ENCODE measurements around the gene SIL1.

Gene SIL1

DNA sequence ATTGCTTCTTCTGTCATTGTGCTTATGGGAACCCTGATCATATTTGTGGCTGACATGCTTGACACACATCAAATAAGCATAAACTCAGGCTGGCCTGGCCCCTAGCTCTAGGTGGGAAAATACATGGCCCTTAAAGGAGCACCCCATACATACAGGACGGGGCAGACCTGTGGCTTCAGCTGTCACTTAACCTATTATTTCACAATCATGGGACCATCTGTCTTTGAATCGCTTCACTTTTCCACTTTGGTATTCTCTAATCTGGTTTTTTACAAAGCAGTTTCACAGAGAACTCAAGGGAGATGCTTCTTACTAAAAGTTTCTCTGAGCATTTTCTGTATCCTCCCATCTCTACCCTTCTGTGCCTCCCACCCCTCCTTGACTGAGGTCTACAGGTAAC lies 288.4 kb downstream of the SIL1 start:
- Histone ChIP-seq H3K9me3 (ENCODE audit: control extremely low read depth in 1 of 5, control insufficient read depth in 4 of 5, insufficient read depth in 2 of 5, low read depth in 1 of 5, low read length in 4 of 5) (peaks cover 0 to 4% (median 0%) of the 10 kb centered on the region in 5 experiments), H3K4me1 (ENCODE audit: control extremely low read depth in 1 of 4, control insufficient read depth in 4 of 4, insufficient read depth in 4 of 4, low read length in 3 of 4) (peaks cover 0 to 4% (median 0%) of the 10 kb centered on the region in 4 experiments), H3K27ac (ENCODE audit: insufficient read depth in 1 of 2, low read depth in 1 of 2, low read length in 2 of 2, poor library complexity in 1 of 2, severe bottlenecking in 2 of 2) (no peak overlapping the region), H3K27me3 (replicated peaks in 2 of 5; ENCODE audit: control insufficient read depth in 4 of 5, insufficient read depth in 5 of 5, low read length in 4 of 5) (no peaks in the 10 kb centered on the region), H3K4me3 (ENCODE audit: control insufficient read depth in 1 of 7, extremely low read depth in 1 of 7, insufficient read depth in 4 of 7, low read depth in 2 of 7, low read length in 6 of 7) (no peak overlapping the region), H3K36me3 (ENCODE audit: control insufficient read depth in 4 of 4, insufficient read depth in 4 of 4, low read length in 3 of 4) (peaks cover 3 to 28% (median 13%) of the 10 kb centered on the region in 4 experiments)
- DNase-seq = no peak
- ChIA-PET POLR2A (interaction anchor here (0.6 kb wide), 1 partner anchor 31 kb away, joined by 3 read pairs; no protein-coding TSS in a partner anchor), CTCF (no interaction called here)
- WGBS (ENCODE audit: insufficient coverage) = 93% methylated on average over 2 of the region's 2 CpGs

DNA sequence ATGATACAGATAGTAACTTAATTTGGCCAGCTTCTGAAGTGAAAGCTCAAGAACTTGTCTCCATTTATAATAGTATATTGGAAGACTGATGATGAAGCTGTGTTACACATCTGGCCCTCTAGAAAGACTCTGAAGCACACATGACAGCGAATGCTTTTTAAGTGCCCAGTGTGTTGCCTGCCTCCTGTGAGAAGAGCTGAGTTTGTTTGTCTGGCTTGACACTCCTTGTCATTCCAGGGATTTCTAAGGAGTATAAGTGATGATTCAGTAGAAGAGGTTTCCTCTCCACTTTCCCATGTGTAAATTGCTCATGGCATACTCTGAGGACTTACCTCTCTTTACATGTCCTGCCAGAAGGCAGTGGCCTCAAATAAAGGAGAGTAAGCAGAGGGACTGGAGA lies 292.6 kb downstream of the SIL1 start:
- no peaks in the 10 kb centered on the region for H3K27me3 ChIP-seq (replicated peaks in 2 of 5; ENCODE audit: control insufficient read depth in 4 of 5, insufficient read depth in 5 of 5, low read length in 4 of 5)
- no peak for DNase-seq
- no peak overlapping the region for H3K4me3 ChIP-seq (ENCODE audit: control insufficient read depth in 1 of 7, extremely low read depth in 1 of 7, insufficient read depth in 4 of 7, low read depth in 2 of 7, low read length in 6 of 7)
- ChIA-PET CTCF (interaction anchor here (0.9 kb wide), 1 partner anchor 19 kb away, joined by 3 read pairs; no protein-coding TSS in a partner anchor), POLR2A (no interaction called here)
- peaks cover 0 to 2% (median 0%) of the 10 kb centered on the region in 5 experiments for H3K9me3 ChIP-seq (ENCODE audit: control extremely low read depth in 1 of 5, control insufficient read depth in 4 of 5, insufficient read depth in 2 of 5, low read depth in 1 of 5, low read length in 4 of 5)
- peaks cover 0 to 4% (median 4%) of the 10 kb centered on the region in 4 experiments for H3K4me1 ChIP-seq (ENCODE audit: control extremely low read depth in 1 of 4, control insufficient read depth in 4 of 4, insufficient read depth in 4 of 4, low read length in 3 of 4)
- no peak overlapping the region for H3K27ac ChIP-seq (ENCODE audit: insufficient read depth in 1 of 2, low read depth in 1 of 2, low read length in 2 of 2, poor library complexity in 1 of 2, severe bottlenecking in 2 of 2)
- WGBS (ENCODE audit: insufficient coverage) = 100% methylated on average over 1 of the region's 1 CpG
- peaks cover 6 to 34% (median 17%) of the 10 kb centered on the region in 4 experiments for H3K36me3 ChIP-seq (ENCODE audit: control insufficient read depth in 4 of 4, insufficient read depth in 4 of 4, low read length in 3 of 4)

DNA sequence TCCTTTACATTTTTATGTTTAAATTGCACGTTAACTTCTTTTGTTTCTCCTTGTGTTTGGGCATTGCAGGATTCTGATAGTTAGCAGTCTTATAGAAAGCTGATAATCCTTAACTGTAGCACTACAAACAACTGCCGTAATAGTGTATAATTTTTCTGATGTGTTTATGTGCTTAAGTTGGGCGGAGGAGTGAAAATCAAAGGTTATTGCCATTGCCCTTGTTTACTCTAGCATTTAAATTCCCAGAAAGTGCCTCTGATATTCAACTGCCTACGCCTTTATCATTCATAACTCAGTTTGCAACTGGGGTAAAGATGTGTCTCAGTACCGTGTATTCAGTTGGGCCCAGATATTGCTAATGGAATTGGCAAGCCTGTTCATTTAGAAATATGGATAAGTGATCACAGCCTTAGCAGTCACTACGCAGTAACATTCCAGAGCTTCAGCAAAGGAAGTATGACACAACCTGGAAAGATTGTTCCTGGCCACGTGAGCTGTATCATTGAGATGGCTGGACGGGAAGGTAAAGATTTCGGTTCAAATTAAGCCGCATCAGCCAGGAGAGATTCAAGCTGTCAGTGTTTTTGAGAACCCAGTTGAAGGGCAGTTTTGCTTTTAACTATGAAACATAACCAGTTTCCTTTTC lies 294.9 kb downstream of the SIL1 start:
- H3K27me3 ChIP-seq (replicated peaks in 2 of 5; ENCODE audit: control insufficient read depth in 4 of 5, insufficient read depth in 5 of 5, low read length in 4 of 5) = no peaks in the 10 kb centered on the region
- no peak overlapping the region for H3K4me3 ChIP-seq (ENCODE audit: control insufficient read depth in 1 of 7, extremely low read depth in 1 of 7, insufficient read depth in 4 of 7, low read depth in 2 of 7, low read length in 6 of 7)
- whole genome bisulfite sequencing (ENCODE audit: insufficient coverage) = 99% methylated on average over 7 of the region's 10 CpGs
- H3K9me3 ChIP-seq (ENCODE audit: control extremely low read depth in 1 of 5, control insufficient read depth in 4 of 5, insufficient read depth in 2 of 5, low read depth in 1 of 5, low read length in 4 of 5) = peaks cover 0 to 5% (median 1%) of the 10 kb centered on the region in 5 experiments
- no peak overlapping the region for H3K27ac ChIP-seq (ENCODE audit: insufficient read depth in 1 of 2, low read depth in 1 of 2, low read length in 2 of 2, poor library complexity in 1 of 2, severe bottlenecking in 2 of 2)
- DNase-seq = no peak
- peaks cover 0 to 10% (median 8%) of the 10 kb centered on the region in 4 experiments for H3K4me1 ChIP-seq (ENCODE audit: control extremely low read depth in 1 of 4, control insufficient read depth in 4 of 4, insufficient read depth in 4 of 4, low read length in 3 of 4)
- POLR2A ChIA-PET = no interaction called here
- H3K36me3 ChIP-seq (ENCODE audit: control insufficient read depth in 4 of 4, insufficient read depth in 4 of 4, low read length in 3 of 4) = peaks cover 6 to 29% (median 17%) of the 10 kb centered on the region in 4 experiments
- CTCF ChIA-PET = no interaction called here

- WGBS (ENCODE audit: insufficient coverage) = 100% methylated on average over 1 of the region's 2 CpGs
- ChIA-PET CTCF (no interaction called here), POLR2A (no interaction called here)
- peaks cover 6 to 35% (median 17%) of the 10 kb centered on the region in 4 experiments for H3K36me3 ChIP-seq (ENCODE audit: control insufficient read depth in 4 of 4, insufficient read depth in 4 of 4, low read length in 3 of 4)
- no peak overlapping the region for H3K4me3 ChIP-seq (ENCODE audit: control insufficient read depth in 1 of 7, extremely low read depth in 1 of 7, insufficient read depth in 4 of 7, low read depth in 2 of 7, low read length in 6 of 7)
- H3K9me3 ChIP-seq (ENCODE audit: control extremely low read depth in 1 of 5, control insufficient read depth in 4 of 5, insufficient read depth in 2 of 5, low read depth in 1 of 5, low read length in 4 of 5) = peaks cover 0 to 7% (median 1%) of the 10 kb centered on the region in 5 experiments
- H3K27ac ChIP-seq (ENCODE audit: insufficient read depth in 1 of 2, low read depth in 1 of 2, low read length in 2 of 2, poor library complexity in 1 of 2, severe bottlenecking in 2 of 2) = no peak overlapping the region
- H3K27me3 ChIP-seq (replicated peaks in 2 of 5; ENCODE audit: control insufficient read depth in 4 of 5, insufficient read depth in 5 of 5, low read length in 4 of 5) = no peaks in the 10 kb centered on the region
- peaks cover 0 to 10% (median 8%) of the 10 kb centered on the region in 4 experiments for H3K4me1 ChIP-seq (ENCODE audit: control extremely low read depth in 1 of 4, control insufficient read depth in 4 of 4, insufficient read depth in 4 of 4, low read length in 3 of 4)
- DNase-seq = no peak
These were observed 296.5 kb downstream of the SIL1 start for GRCh38 chr5:138901716-138902115.

GRCh38 chr5:138900281-138900965 lies 297.7 kb downstream of the SIL1 start:
- peaks cover 0 to 10% (median 8%) of the 10 kb centered on the region in 4 experiments for H3K4me1 ChIP-seq (ENCODE audit: control extremely low read depth in 1 of 4, control insufficient read depth in 4 of 4, insufficient read depth in 4 of 4, low read length in 3 of 4)
- H3K36me3 ChIP-seq (ENCODE audit: control insufficient read depth in 4 of 4, insufficient read depth in 4 of 4, low read length in 3 of 4) = peaks cover 3 to 24% (median 12%) of the 10 kb centered on the region in 4 experiments
- CTCF ChIA-PET = interaction anchor here (1.0 kb wide), 1 partner anchor 25 kb away, joined by 3 read pairs; the partner anchor contains the start of gene LRRTM2
- 26% methylated on average over 3 of the region's 6 CpGs for WGBS (ENCODE audit: insufficient coverage)
- H3K27ac ChIP-seq (ENCODE audit: insufficient read depth in 1 of 2, low read depth in 1 of 2, low read length in 2 of 2, poor library complexity in 1 of 2, severe bottlenecking in 2 of 2) = no peak overlapping the region
- peaks cover 0 to 7% (median 1%) of the 10 kb centered on the region in 5 experiments for H3K9me3 ChIP-seq (ENCODE audit: control extremely low read depth in 1 of 5, control insufficient read depth in 4 of 5, insufficient read depth in 2 of 5, low read depth in 1 of 5, low read length in 4 of 5)
- POLR2A ChIA-PET = interaction anchor here (0.6 to 0.7 kb wide), 2 partner anchors 11 to 82 kb away, joined by 3 read pairs; no protein-coding TSS in a partner anchor
- DNase-seq = peak; percentile 35 to 78 (median 63)
- H3K27me3 ChIP-seq (replicated peaks in 2 of 5; ENCODE audit: control insufficient read depth in 4 of 5, insufficient read depth in 5 of 5, low read length in 4 of 5) = no peaks in the 10 kb centered on the region
- no peak overlapping the region for H3K4me3 ChIP-seq (ENCODE audit: control insufficient read depth in 1 of 7, extremely low read depth in 1 of 7, insufficient read depth in 4 of 7, low read depth in 2 of 7, low read length in 6 of 7)

GRCh38 chr5:138898742-138899141 lies 299.4 kb downstream of the SIL1 start:
- POLR2A ChIA-PET = no interaction called here
- Histone ChIP-seq H3K9me3 (ENCODE audit: control extremely low read depth in 1 of 5, control insufficient read depth in 4 of 5, insufficient read depth in 2 of 5, low read depth in 1 of 5, low read length in 4 of 5) (peaks cover 0 to 7% (median 1%) of the 10 kb centered on the region in 5 experiments), H3K4me3 (ENCODE audit: control insufficient read depth in 1 of 7, extremely low read depth in 1 of 7, insufficient read depth in 4 of 7, low read depth in 2 of 7, low read length in 6 of 7) (no peak overlapping the region), H3K36me3 (ENCODE audit: control insufficient read depth in 4 of 4, insufficient read depth in 4 of 4, low read length in 3 of 4) (peaks cover 0 to 14% (median 7%) of the 10 kb centered on the region in 4 experiments), H3K27ac (ENCODE audit: insufficient read depth in 1 of 2, low read depth in 1 of 2, low read length in 2 of 2, poor library complexity in 1 of 2, severe bottlenecking in 2 of 2) (no peak overlapping the region), H3K27me3 (replicated peaks in 2 of 5; ENCODE audit: control insufficient read depth in 4 of 5, insufficient read depth in 5 of 5, low read length in 4 of 5) (no peaks in the 10 kb centered on the region), H3K4me1 (ENCODE audit: control extremely low read depth in 1 of 4, control insufficient read depth in 4 of 4, insufficient read depth in 4 of 4, low read length in 3 of 4) (peaks cover 0 to 10% (median 8%) of the 10 kb centered on the region in 4 experiments)
- CTCF ChIA-PET = interaction anchor here (0.5 to 1.8 kb wide), 2 partner anchors 10 to 287 kb away, joined by 3 to 4 read pairs; no protein-coding TSS in a partner anchor
- no peak for DNase-seq
- no CpG with 5 or more reads among the region's 2 CpGs for WGBS (ENCODE audit: insufficient coverage)
